GM13977 (cell line): ENCODE measurements around the gene UBXN10.

Experiments
- DNase-seq: peaks from one replicate; pipeline ENCODE4 v3.0.0; 2012; ENCODE audit warnings: low spot score
- in situ Hi-C: fragments of 300-500 bp; cut with MboI; formaldehyde crosslinking; loops from one replicate; pipeline ENCODE4 v1.12.0; 2022; ENCODE audit warnings: low sequenced_read_pairs, low pct_unique_long_range_greater_than_20kb, mixed read lengths, inconsistent platforms; ENCODE audit not compliant: unreplicated experiment
- TF ChIP-seq, protein P1 (sequence below): IDR thresholded peaks from 2 replicates; pipeline ENCODE4 v1.5.1; 2012; ENCODE audit warnings: mild to moderate bottlenecking, control low read depth; ENCODE audit not compliant: insufficient read depth; ENCODE audit errors: extremely low read depth, missing control alignments

Gene UBXN10

DNA sequence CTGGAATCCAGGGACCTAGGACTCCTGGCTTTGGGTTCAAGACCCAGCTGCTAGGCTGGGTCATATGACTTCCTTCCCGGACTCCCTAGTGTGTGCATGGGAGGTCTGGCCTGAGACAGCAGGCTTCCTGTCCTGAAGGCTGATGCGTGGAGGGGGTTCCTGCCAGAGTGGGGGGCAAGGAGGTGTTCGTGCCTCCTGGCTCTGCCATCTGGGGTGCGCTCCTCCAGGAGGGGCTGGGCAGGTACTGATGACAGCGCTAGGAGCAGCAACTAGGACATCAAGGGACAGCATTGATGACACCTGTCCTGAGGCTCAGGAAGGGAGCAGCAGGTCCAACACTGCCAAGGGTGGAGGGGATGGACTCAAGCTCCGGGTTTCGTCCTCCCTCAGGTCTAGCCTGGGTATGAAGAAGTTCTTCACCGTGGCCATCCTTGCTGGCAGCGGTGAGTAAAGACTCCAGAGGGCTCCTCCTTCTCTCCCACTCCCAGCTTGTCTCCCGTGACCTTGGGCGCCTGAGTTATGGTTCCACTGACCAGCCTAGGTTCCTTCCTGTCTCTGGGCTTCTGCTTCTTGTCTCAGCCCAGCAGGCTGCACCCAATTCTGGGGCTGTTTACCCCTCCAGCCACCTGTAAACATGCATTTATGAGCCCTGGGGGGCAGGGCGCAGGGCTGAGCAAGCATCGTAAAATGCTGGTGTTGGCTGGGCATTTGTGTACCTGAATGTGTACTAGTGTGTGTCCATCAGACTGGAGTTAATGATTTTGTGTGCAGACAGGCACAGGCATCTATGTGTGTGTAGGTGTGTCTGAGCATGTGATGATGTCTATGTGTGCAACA lies 45.9 kb upstream of the UBXN10 start:
- TF ChIP-seq, protein P1, sequence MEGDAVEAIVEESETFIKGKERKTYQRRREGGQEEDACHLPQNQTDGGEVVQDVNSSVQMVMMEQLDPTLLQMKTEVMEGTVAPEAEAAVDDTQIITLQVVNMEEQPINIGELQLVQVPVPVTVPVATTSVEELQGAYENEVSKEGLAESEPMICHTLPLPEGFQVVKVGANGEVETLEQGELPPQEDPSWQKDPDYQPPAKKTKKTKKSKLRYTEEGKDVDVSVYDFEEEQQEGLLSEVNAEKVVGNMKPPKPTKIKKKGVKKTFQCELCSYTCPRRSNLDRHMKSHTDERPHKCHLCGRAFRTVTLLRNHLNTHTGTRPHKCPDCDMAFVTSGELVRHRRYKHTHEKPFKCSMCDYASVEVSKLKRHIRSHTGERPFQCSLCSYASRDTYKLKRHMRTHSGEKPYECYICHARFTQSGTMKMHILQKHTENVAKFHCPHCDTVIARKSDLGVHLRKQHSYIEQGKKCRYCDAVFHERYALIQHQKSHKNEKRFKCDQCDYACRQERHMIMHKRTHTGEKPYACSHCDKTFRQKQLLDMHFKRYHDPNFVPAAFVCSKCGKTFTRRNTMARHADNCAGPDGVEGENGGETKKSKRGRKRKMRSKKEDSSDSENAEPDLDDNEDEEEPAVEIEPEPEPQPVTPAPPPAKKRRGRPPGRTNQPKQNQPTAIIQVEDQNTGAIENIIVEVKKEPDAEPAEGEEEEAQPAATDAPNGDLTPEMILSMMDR: no peak
- DNase-seq: no peak
- in situ Hi-C loops: loop anchor here (25.0 kb wide), 1 partner anchor 228 kb away; the partner anchor contains the start of gene PLA2G2E

DNA sequence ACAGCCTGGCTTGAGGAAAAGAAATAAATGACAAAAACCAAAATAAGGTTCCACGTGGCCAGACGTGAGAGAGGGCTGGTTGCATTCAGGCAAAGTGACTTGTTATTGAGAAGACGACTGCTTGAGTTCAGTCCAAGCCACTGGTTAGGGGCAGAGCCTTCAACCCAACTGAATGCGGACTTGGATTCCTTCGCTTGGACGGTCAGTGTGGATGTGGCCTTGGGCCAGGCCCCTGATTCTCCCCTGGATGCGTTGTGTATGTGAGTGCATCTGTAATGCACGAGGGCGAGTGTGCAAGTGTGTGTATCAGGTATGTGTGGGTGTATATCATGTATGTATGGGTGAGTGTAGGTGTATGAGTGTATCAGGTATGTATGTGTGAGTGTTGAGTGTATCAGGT lies 44.9 kb upstream of the UBXN10 start:
- DNase-seq: no peak
- in situ Hi-C loops: loop anchor here (25.0 kb wide), 1 partner anchor 229 kb away; the partner anchor contains the start of gene PLA2G2E
- TF ChIP-seq, protein P1: no peak

GRCh38 chr1:20141466-20141865 lies 44.4 kb upstream of the UBXN10 start:
- no peak for DNase-seq
- in situ Hi-C loops: loop anchor here (25.0 kb wide), 1 partner anchor 229 kb away; the partner anchor contains the start of gene PLA2G2E
- TF ChIP-seq, protein P1: no peak

DNA sequence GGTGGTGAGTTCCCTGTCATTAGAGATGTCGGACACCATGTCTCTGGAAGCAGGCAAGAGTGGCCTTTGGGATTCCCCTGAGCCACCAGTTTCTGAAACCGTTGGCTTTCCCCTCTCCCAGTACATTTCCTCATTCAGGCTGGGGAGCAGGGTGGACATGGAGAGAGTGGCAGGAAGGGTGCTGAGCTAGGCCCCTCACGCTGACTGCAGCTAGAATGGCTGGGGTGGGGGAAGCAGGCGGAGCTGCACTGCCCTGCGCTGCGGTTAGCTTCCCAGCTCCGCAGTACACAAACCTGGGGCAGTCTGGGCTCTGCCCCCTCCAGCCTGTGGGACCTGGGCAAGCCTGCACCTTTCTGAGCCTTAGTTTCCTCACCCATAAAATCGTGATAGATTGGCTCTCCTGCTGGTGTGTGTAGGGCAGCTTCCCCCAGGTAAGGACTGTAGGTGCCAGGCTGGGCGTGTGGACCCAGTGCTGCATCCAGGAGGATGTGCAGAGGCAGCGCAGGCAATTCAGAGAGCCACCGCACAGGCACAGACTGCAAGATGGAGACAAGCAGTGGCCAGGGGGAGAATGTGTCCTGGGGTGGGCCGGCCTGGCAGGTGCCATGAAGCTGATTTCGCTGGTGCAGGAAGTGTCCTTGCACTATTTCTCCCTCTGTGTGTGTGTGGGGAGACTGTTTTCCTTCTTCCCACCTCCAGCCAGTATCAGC lies 43.7 kb upstream of the UBXN10 start:
- TF ChIP-seq, protein P1: no peak
- no peak for DNase-seq
- in situ Hi-C loops: loop anchor here (25.0 kb wide), 1 partner anchor 230 kb away; the partner anchor contains the start of gene PLA2G2E

DNA sequence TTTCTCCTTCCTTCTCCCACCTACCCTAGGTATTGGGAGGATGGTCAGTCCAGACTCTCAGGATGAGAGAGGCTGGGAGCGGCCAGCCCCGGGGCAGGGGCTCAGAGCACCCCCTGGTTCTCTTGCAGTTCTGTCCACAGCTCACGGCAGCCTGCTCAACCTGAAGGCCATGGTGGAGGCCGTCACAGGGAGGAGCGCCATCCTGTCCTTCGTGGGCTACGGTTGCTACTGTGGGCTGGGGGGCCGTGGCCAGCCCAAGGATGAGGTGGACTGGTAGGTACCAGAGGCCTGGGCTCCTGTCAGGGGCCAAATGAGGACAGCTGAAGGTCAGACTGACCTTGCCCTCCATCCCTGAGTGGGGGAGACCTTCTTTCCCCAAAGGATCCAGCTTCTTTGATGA lies 42.6 kb upstream of the UBXN10 start:
- no peak for DNase-seq
- in situ Hi-C loops: loop anchor here (25.0 kb wide), 1 partner anchor 231 kb away; the partner anchor contains the start of gene PLA2G2E
- TF ChIP-seq, protein P1: no peak

DNA sequence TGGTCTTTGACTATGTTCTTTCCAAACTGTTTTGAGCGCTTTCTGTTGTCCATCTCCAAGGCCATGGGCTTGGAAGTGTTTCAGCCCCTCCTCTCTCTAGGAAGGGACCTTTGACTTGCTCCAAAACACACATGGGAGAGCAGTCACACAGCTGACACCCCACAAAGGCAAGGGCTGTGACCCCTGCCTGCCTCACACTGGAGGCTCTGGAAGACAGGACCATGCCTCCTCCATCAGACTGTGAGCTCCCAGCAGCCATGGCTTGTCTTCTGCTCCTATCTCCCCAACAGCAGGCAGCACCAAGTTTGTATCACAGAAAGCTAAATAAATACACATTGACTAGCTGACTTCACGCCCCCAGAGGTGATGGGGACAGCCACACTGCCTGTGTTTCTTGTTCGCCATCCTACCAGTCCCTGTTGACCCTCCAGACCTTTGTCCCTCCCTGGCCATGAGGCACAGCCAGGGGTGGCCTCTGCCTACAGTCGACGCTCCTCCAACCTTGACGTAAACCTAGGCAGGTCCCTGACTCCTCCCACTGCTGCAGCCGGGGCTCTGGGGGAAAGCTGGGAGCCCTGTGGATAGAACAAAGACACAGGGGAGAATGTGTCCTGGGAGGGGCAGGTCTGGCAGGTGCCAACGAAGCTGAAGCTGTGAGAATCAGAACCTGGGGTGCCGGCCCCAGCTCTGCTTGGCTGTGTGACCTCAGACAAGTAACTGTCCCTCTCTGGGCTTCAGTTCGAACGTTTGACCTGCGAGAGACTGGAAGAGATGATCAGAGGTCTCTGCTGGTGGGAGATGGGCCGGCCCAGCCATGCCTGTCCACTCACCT lies 41.9 kb upstream of the UBXN10 start:
- no peak for DNase-seq
- in situ Hi-C loops: loop anchor here (25.0 kb wide), 1 partner anchor 232 kb away; the partner anchor contains the start of gene PLA2G2E

More for the DNA sequence above, 41.9 kb upstream of the UBXN10 start:
- TF ChIP-seq, protein P1: no peak
